Esophagus squamous epithelium (tissue), 4 donors: Measurements from ENCODE around the gene CTDNEP1.
A peak's percentile ranks its signal among the peaks of the same experiment; 100 is the strongest.

Source experiments
- CTCF ChIP-seq, 6 experiments: fragments of 450-650 bp in 4 of 6; fragments of 200-600 bp in 2 of 6; sonication (generic) in 2 of 6; IDR thresholded peaks; one replicate each; pipeline ENCODE4 v1.5.1; 2016 to 2019; ENCODE audit warnings: antibody characterized with exemption in 6 of 6, mild to moderate bottlenecking in 4 of 6, moderate library complexity in 4 of 6
- POLR2A ChIP-seq, 4 donors: fragments of 450-650 bp; IDR thresholded peaks; one replicate each; pipeline ENCODE4 v1.6.1; 2017; ENCODE audit warnings: antibody characterized with exemption in 4 of 4, mild to moderate bottlenecking in 4 of 4, moderate library complexity in 3 of 4

DNA sequence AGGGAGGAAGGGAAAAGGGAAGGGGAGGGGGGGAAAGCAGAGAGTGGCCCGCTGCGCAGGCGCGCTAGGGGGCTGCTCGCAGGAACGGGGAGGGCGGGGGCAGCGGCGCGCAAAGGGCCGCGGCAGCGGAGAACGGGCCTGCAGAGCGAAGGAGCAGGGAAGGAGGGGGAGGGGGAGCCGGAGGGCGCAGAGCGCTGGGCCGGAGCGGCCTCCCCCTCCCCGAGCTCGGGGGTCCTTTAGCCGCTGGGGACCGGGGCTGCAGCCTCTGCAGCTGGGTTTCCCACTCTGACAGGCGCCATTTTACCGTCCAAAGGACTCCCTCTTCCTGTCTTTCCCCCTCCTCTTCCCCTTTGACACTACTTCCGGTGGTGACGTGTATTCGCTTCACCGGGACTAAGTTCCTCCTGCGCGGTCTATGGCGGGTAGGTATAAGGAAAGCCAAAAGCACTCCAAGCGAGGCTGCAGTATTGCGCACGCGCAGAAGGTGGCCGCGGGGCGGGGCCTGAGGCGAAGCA is at the start of gene CTDNEP1:
- TF ChIP-seq POLR2A (IDR thresholded peaks at IDR 0.05), result peak in 1 of 4 donors; percentile 73
- no peak for TF ChIP-seq CTCF (IDR thresholded peaks at IDR 0.05)
